ENCODE results near the gene SLC1A2.

DNA sequence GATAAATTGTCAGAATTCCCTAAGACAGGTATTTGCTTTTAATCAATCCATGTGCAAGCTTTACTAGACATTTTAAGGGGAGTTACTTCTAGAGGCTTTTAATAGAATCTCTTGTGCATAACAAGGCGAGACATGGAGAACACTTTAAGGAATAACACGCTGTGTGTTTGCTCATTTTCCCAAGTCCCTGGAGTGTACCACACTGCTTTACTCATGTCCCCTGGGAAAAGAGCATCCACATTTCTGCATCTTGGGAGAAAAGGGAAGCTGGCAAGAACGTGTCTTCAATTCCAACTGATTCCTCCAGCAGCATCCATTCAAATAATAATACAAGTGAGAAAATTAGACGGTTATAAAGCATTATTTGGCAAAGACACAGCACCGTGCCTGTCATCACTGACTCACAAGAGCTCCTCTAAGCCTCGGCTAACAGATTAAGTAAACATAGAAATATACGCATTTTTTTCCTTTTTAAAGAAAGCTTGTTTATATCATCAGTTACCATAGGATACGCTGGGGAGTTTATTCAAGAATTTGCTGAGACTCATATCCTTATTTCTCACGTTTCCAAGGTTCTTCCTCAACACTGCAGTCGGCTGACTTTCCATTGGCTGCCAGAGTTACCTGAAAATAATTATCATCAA lies 158.9 kb downstream of the SLC1A2 start:
- TF ChIP-seq, protein P1, sequence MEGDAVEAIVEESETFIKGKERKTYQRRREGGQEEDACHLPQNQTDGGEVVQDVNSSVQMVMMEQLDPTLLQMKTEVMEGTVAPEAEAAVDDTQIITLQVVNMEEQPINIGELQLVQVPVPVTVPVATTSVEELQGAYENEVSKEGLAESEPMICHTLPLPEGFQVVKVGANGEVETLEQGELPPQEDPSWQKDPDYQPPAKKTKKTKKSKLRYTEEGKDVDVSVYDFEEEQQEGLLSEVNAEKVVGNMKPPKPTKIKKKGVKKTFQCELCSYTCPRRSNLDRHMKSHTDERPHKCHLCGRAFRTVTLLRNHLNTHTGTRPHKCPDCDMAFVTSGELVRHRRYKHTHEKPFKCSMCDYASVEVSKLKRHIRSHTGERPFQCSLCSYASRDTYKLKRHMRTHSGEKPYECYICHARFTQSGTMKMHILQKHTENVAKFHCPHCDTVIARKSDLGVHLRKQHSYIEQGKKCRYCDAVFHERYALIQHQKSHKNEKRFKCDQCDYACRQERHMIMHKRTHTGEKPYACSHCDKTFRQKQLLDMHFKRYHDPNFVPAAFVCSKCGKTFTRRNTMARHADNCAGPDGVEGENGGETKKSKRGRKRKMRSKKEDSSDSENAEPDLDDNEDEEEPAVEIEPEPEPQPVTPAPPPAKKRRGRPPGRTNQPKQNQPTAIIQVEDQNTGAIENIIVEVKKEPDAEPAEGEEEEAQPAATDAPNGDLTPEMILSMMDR (IDR thresholded peaks at IDR 0.05; ENCODE audit: low read depth, low read length), result no peak
- TF ChIP-seq EZH2phosphoT487 (IDR thresholded peaks at IDR 0.05; ENCODE audit: low read depth), result no peak
